H1 (cell line): Measurements from ENCODE around the gene IRF7.

ENCODE experiments used
- CTCF ChIP-seq, 3 experiments: IDR thresholded peaks; 1 replicate in 2 of 3; 2 replicates in 1 of 3; pipeline versions ENCODE4 v1.5.1 to v1.6.1; 2011; ENCODE audit warnings: low read length in 3 of 3, mild to moderate bottlenecking in 3 of 3, inconsistent platforms in 2 of 3, low read depth in 1 of 3, moderate library complexity in 1 of 3; ENCODE audit not compliant: insufficient read depth in 1 of 3; ENCODE audit errors: control extremely low read depth in 1 of 3
- EZH2 ChIP-seq: fragments of 200-600 bp; sonication (generic); IDR thresholded peaks from 2 replicates; pipeline ENCODE4 v1.7.1; 2012; ENCODE audit warnings: low read depth, mild to moderate bottlenecking, moderate library complexity, low read length, inconsistent platforms; ENCODE audit not compliant: severe bottlenecking
- MAFK ChIP-seq: IDR thresholded peaks from 2 replicates; pipeline ENCODE4 v1.6.1; 2012; ENCODE audit warnings: low read depth, mild to moderate bottlenecking, improper control_type of control experiment, low read length
- POLR2A ChIP-seq, 2 experiments: IDR thresholded peaks; 1 replicate in 1 of 2; 2 replicates in 1 of 2; pipeline ENCODE4 v1.6.1; 2011; ENCODE audit warnings: low read depth in 2 of 2, low read length in 2 of 2, mild to moderate bottlenecking in 2 of 2; ENCODE audit errors: control extremely low read depth in 1 of 2
- POLR2AphosphoS5 ChIP-seq: IDR thresholded peaks from 2 replicates; pipeline ENCODE4 v1.6.1; 2011; ENCODE audit warnings: low read depth, low read length
- RAD21 ChIP-seq, 2 experiments: IDR thresholded peaks in 1 of 2; conservative IDR thresholded peaks in 1 of 2; 2 replicates each; pipeline ENCODE4 v1.6.1; 2011; ENCODE audit warnings: low read depth in 2 of 2, low read length in 2 of 2, improper control_type of control experiment in 1 of 2, inconsistent platforms in 1 of 2, mild to moderate bottlenecking in 1 of 2, moderate library complexity in 1 of 2
- SIN3A ChIP-seq, 2 experiments: IDR thresholded peaks in 1 of 2; conservative IDR thresholded peaks in 1 of 2; 2 replicates each; pipeline ENCODE4 v1.6.1; 2011 to 2012; ENCODE audit warnings: low read length in 2 of 2, improper control_type of control experiment in 1 of 2, low read depth in 1 of 2, mild to moderate bottlenecking in 1 of 2
- SRF ChIP-seq: IDR thresholded peaks from 2 replicates; pipeline ENCODE4 v1.6.1; 2011; ENCODE audit warnings: mild to moderate bottlenecking, low read depth, low read length, moderate library complexity
- TEAD4 ChIP-seq: IDR thresholded peaks from 2 replicates; pipeline ENCODE4 v1.6.1; 2012; ENCODE audit warnings: low read depth, low read length, inconsistent platforms, mixed read lengths
- YY1 ChIP-seq: IDR thresholded peaks from 2 replicates; pipeline ENCODE4 v1.6.1; 2011; ENCODE audit warnings: low read depth, mild to moderate bottlenecking, low read length
- ZNF274 ChIP-seq: IDR thresholded peaks from 2 replicates; pipeline ENCODE4 v1.7.0; 2012; ENCODE audit warnings: low read length, borderline replicate concordance; ENCODE audit errors: extremely low read depth

GRCh38 chr11:563812-564578 lies 51.8 kb downstream of the IRF7 start:
- TF ChIP-seq CTCF (IDR thresholded peaks at IDR 0.05; ENCODE audit: control extremely low read depth in 1 of 3, insufficient read depth in 1 of 3, low read depth in 1 of 3, low read length in 3 of 3) (no peak), SIN3A (conservative IDR thresholded peaks at IDR 0.05 in 1 of 2, IDR thresholded peaks at IDR 0.05 in 1 of 2; ENCODE audit: low read depth in 1 of 2, low read length in 2 of 2) (no peak), POLR2A (IDR thresholded peaks at IDR 0.05; ENCODE audit: control extremely low read depth in 1 of 2, low read depth in 2 of 2, low read length in 2 of 2) (no peak), TEAD4 (no peak), ZNF274 (no peak), MAFK (no peak), SRF (no peak), YY1 (no peak), POLR2AphosphoS5 (no peak), EZH2 (no peak), RAD21 (IDR thresholded peaks at IDR 0.05 in 1 of 2, conservative IDR thresholded peaks at IDR 0.05 in 1 of 2; ENCODE audit: low read depth in 2 of 2, low read length in 2 of 2) (no peak)
